Measurements from ENCODE around the gene ZFPM1.

GRCh38 chr16:88448461-88449266 is 4.4 kb upstream of the ZFPM1 start:
- TF ChIP-seq, protein P1, sequence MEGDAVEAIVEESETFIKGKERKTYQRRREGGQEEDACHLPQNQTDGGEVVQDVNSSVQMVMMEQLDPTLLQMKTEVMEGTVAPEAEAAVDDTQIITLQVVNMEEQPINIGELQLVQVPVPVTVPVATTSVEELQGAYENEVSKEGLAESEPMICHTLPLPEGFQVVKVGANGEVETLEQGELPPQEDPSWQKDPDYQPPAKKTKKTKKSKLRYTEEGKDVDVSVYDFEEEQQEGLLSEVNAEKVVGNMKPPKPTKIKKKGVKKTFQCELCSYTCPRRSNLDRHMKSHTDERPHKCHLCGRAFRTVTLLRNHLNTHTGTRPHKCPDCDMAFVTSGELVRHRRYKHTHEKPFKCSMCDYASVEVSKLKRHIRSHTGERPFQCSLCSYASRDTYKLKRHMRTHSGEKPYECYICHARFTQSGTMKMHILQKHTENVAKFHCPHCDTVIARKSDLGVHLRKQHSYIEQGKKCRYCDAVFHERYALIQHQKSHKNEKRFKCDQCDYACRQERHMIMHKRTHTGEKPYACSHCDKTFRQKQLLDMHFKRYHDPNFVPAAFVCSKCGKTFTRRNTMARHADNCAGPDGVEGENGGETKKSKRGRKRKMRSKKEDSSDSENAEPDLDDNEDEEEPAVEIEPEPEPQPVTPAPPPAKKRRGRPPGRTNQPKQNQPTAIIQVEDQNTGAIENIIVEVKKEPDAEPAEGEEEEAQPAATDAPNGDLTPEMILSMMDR (IDR thresholded peaks at IDR 0.05) = no peak
- TF ChIP-seq POLR2A (IDR thresholded peaks at IDR 0.05) = no peak

Measured in thyroid gland (tissue), 4 donors.